ENCODE data around the gene PLEKHN1.

DNA sequence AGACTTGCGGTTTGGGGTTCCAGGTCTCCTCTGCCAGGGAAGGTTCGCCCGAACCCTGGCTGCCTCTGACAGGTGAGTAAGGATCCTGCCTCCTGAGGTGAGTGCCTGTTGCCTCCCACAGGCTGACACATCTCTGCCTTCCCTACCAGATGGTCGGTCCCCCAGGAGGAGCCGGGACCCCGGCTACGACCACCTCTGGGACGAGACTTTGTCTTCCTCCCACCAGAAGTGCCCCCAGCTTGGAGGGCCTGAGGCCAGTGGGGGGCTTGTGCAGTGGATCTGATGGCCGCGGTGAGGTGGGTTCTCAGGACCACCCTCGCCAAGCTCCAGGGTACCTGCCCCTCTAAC is 8.0 kb downstream of the PLEKHN1 start:
- no peak for TF ChIP-seq SP1 (IDR thresholded peaks at IDR 0.05)
- no peak for TF ChIP-seq TARDBP (IDR thresholded peaks at IDR 0.05)
- TF ChIP-seq HDGF (IDR thresholded peaks at IDR 0.05; ENCODE audit: borderline replicate concordance) = no peak
- TF ChIP-seq SUZ12 (IDR thresholded peaks at IDR 0.05) = no peak
- TF ChIP-seq FOXM1 (IDR thresholded peaks at IDR 0.05; ENCODE audit: borderline replicate concordance) = no peak
- TF ChIP-seq BHLHE40 (IDR thresholded peaks at IDR 0.05; ENCODE audit: borderline replicate concordance) = no peak

All from HEK293T (cell line).